Loucy (cell line): ENCODE measurements around the gene KCNT1.

Experiments used
- H2AFZ ChIP-seq: fragments of 200-600 bp; sonication (generic); 2 replicates; pipeline ENCODE4 v1.6.0; 2016; ENCODE audit warnings: antibody characterized with exemption, mild to moderate bottlenecking, low read length, moderate library complexity
- H3F3A ChIP-seq: fragments of 200-600 bp; 2 replicates; pipeline ENCODE4 v1.6.0; 2016; ENCODE audit warnings: antibody characterized with exemption, low read depth, mild to moderate bottlenecking
- H3K27me3 ChIP-seq: fragments of 200-600 bp; sonication (generic); 2 replicates; pipeline ENCODE4 v1.6.1; 2014; ENCODE audit warnings: low read length, mild to moderate bottlenecking; ENCODE audit not compliant: insufficient read depth, poor library complexity, severe bottlenecking
- H3K36me3 ChIP-seq: fragments of 200-600 bp; sonication (generic); 2 replicates; pipeline ENCODE4 v1.6.1; 2016; ENCODE audit warnings: low read length; ENCODE audit not compliant: insufficient read depth
- H3K4me1 ChIP-seq: fragments of 200-600 bp; sonication (generic); 2 replicates; pipeline ENCODE4 v1.5.1; 2014; ENCODE audit warnings: low read length, mild to moderate bottlenecking; ENCODE audit not compliant: insufficient read depth, poor library complexity, severe bottlenecking
- H3K4me2 ChIP-seq: fragments of 200-600 bp; sonication (generic); 2 replicates; pipeline ENCODE4 v1.6.0; 2014; ENCODE audit warnings: antibody characterized with exemption, low read length, low read depth, mild to moderate bottlenecking; ENCODE audit not compliant: poor library complexity, severe bottlenecking
- H3K4me3 ChIP-seq: fragments of 200-600 bp; sonication (generic); 2 replicates; pipeline ENCODE4 v1.5.1; 2014; ENCODE audit warnings: low read length, mild to moderate bottlenecking, mixed read lengths; ENCODE audit not compliant: poor library complexity, severe bottlenecking
- H3K79me2 ChIP-seq: fragments of 200-600 bp; sonication (generic); 2 replicates; pipeline ENCODE4 v1.6.1; 2014; ENCODE audit warnings: low read length; ENCODE audit not compliant: insufficient read depth
- H3K9ac ChIP-seq: fragments of 200-600 bp; sonication (generic); 2 replicates; pipeline ENCODE4 v1.6.0; 2014; ENCODE audit warnings: mild to moderate bottlenecking, low read depth, low read length, moderate library complexity; ENCODE audit not compliant: poor library complexity, severe bottlenecking
- H3K9me2 ChIP-seq: fragments of 200-600 bp; sonication (generic); replicated peaks from 2 replicates; pipeline ENCODE4 v1.6.1; 2016; ENCODE audit warnings: low read depth, low read length, mixed read lengths
- H3K9me3 ChIP-seq: fragments of 200-600 bp; sonication (generic); 2 replicates; pipeline ENCODE4 v1.6.1; 2014; ENCODE audit warnings: mild to moderate bottlenecking, antibody characterized with exemption, low read length, low read depth; ENCODE audit not compliant: insufficient read depth
- H4K20me1 ChIP-seq: fragments of 200-600 bp; sonication (generic); 2 replicates; pipeline ENCODE4 v1.6.0; 2014; ENCODE audit warnings: antibody characterized with exemption, low read length, mild to moderate bottlenecking; ENCODE audit not compliant: insufficient read depth, poor library complexity, severe bottlenecking
- CTCF ChIP-seq: fragments of 200-600 bp; sonication (generic); conservative IDR thresholded peaks from 2 replicates; pipeline ENCODE4 v1.5.1; 2014; ENCODE audit warnings: mild to moderate bottlenecking, antibody characterized with exemption, low read length
- EZH2phosphoT487 ChIP-seq: fragments of 200-600 bp; IDR thresholded peaks from 2 replicates; pipeline ENCODE4 v1.6.1; 2018; ENCODE audit warnings: antibody characterized with exemption, mild to moderate bottlenecking, moderate library complexity, borderline replicate concordance

KCNT1 gene

DNA sequence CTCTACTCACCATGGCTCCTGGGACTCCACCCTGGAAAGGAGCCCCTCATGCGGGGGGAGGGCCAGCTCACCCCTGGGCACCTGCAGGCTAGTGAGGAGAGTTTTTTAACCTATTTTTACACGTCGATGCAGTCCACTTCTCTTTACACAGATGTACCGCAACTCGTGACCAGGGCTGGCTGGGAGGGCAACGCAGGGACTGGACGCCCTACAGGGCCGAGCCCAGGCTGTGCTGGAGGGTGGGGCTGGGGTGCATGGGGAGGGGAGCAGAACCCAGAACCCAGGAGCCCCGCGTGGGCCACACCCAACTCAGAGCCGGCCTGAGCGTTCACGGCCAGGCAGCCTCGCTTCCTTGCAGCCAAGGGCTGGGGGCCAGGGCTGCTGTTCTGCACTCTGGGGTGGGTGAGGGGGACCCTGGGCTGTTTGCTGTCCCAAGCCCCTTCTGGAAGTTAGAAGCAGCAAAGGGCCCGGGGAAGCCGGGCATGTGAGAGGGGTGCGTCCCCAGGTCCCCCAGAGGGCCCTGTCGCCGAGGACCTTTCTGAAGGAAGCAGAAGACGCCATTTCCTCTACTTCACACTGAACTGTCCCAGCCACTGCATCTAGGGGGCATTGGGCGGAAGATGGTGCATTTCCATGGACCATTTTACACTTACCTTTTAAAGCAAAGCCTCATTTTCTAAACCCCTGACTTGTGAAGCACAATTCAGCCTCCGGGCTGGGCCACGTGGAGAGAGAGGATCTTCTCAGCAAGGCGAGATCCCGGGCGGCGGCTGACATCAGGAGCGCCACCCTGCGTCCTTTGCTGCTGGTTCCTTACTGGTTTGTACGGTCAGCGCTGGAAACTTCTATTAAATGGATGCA is 90.5 kb downstream of the KCNT1 start:
- no peaks in the 10 kb centered on the region for H3F3A ChIP-seq
- H3K79me2 ChIP-seq, result no peaks in the 10 kb centered on the region
- H2AFZ ChIP-seq, result no peak overlapping the region
- H3K9me3 ChIP-seq, result no peaks in the 10 kb centered on the region
- no peaks in the 10 kb centered on the region for H3K4me1 ChIP-seq
- H3K27me3 ChIP-seq, result no peaks in the 10 kb centered on the region
- H4K20me1 ChIP-seq, result no peaks in the 10 kb centered on the region
- TF ChIP-seq CTCF, result no peak
- no peak for TF ChIP-seq EZH2phosphoT487
- no peaks in the 10 kb centered on the region for H3K36me3 ChIP-seq
- H3K4me2 ChIP-seq, result no peak overlapping the region
- no peaks in the 10 kb centered on the region for H3K9me2 ChIP-seq
- no peak overlapping the region for H3K9ac ChIP-seq
- no peak overlapping the region for H3K4me3 ChIP-seq

DNA sequence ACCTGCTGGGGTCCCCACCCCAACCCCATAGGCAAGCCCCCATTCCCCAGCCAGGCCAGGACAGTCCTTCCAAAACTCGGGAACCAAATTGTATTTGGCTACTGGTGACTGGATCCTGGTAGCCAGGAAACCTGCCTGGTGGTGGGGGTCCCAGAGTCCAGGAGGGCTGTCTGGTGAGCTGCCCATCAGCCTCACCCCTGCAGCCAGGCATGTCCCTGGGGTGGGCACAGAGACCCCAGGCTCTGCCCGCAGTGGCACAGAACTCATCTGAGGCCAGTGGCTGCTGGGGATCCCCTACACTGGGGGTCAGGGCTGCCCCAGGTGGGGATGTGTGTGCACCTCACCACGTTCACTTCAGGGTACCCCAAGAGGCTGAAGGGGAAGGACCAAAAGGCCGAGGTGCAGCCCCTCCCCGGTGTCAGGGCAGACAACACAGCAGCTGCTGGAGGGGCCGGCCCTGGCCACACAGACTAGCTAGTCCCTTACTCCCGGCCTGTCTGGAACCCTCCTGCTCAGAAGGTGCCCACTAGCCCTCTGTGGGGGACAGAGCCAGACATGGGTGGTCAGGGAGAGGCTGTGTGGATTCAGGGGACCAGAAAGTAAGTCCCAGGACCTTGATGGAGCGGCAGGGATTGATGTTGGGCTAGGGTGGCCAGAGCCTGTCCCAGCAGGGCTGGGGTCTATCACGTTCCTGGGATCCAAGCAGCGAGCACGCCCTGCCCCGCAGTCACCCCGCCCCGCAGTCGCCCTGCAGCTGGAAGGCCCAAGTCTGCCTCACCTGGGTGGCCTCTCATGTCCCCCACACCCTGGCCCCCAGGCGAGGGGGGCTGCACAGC is 91.5 kb downstream of the KCNT1 start:
- H3K27me3 ChIP-seq, result no peaks in the 10 kb centered on the region
- no peak overlapping the region for H3K4me2 ChIP-seq
- H3K36me3 ChIP-seq, result no peaks in the 10 kb centered on the region
- no peak for TF ChIP-seq CTCF
- no peak for TF ChIP-seq EZH2phosphoT487
- no peaks in the 10 kb centered on the region for H3F3A ChIP-seq
- no peaks in the 10 kb centered on the region for H3K79me2 ChIP-seq
- no peak overlapping the region for H3K9ac ChIP-seq
- H3K4me1 ChIP-seq, result peaks cover 3% of the 10 kb centered on the region
- no peak overlapping the region for H3K4me3 ChIP-seq
- H4K20me1 ChIP-seq, result no peaks in the 10 kb centered on the region
- H3K9me2 ChIP-seq, result no peaks in the 10 kb centered on the region
- no peak overlapping the region for H2AFZ ChIP-seq
- H3K9me3 ChIP-seq, result no peaks in the 10 kb centered on the region

GRCh38 chr9:135794057-135794335 is 92.0 kb downstream of the KCNT1 start:
- Histone ChIP-seq H3K79me2 (no peaks in the 10 kb centered on the region), H3K4me1 (peaks cover 3% of the 10 kb centered on the region), H3K9me2 (no peaks in the 10 kb centered on the region), H2AFZ (no peak overlapping the region), H3K9ac (no peak overlapping the region), H3K9me3 (no peaks in the 10 kb centered on the region), H4K20me1 (no peaks in the 10 kb centered on the region), H3K36me3 (no peaks in the 10 kb centered on the region), H3K4me3 (no peak overlapping the region), H3K4me2 (no peak overlapping the region), H3K27me3 (no peaks in the 10 kb centered on the region), H3F3A (no peaks in the 10 kb centered on the region)
- TF ChIP-seq CTCF, result no peak
- no peak for TF ChIP-seq EZH2phosphoT487
